CD14-positive monocyte (primary cell): ENCODE results near the gene RAPGEF5. TPM values are rescaled to one million over a fixed set of nuclear protein-coding genes. Genes with fewer than 3 reads are reported as not detected.

ENCODE experiments used
- DNase-seq, 3 donors: peaks; one replicate each; pipeline ENCODE4 v3.0.0-alpha.2; 2011 to 2022
- H2AFZ ChIP-seq: 2 replicates; pipeline ENCODE4 v1.6.0; 2012; ENCODE audit warnings: mild to moderate bottlenecking, low read depth, low read length, inconsistent platforms; ENCODE audit not compliant: insufficient read depth, poor library complexity, severe bottlenecking
- H3K27ac ChIP-seq, 2 donors: 1 replicate in 1 of 2; 2 replicates in 1 of 2; pipeline ENCODE4 v1.5.1; 2012 to 2013; ENCODE audit warnings: low read length in 2 of 2, control low read depth in 1 of 2, inconsistent platforms in 1 of 2, low read depth in 1 of 2, mild to moderate bottlenecking in 1 of 2
- H3K27me3 ChIP-seq, 2 donors: one replicate each; pipeline versions ENCODE4 v1.6.0 to v1.6.1; 2011 to 2013; ENCODE audit warnings: low read length in 2 of 2; ENCODE audit not compliant: control insufficient read depth in 2 of 2, insufficient read depth in 2 of 2
- H3K36me3 ChIP-seq, 2 donors: replicated peaks in 1 of 2; 1 replicate in 1 of 2; 2 replicates in 1 of 2; pipeline versions ENCODE4 v1.5.1 to v1.6.1; 2012 to 2013; ENCODE audit warnings: low read length in 2 of 2, control low read depth in 1 of 2, inconsistent platforms in 1 of 2, mild to moderate bottlenecking in 1 of 2; ENCODE audit not compliant: insufficient read depth in 2 of 2, control insufficient read depth in 1 of 2
- H3K4me1 ChIP-seq, 2 donors: 1 replicate in 1 of 2; 2 replicates in 1 of 2; pipeline versions ENCODE4 v1.5.1 to v1.6.1; 2012 to 2013; ENCODE audit warnings: low read length in 2 of 2, control low read depth in 1 of 2, inconsistent platforms in 1 of 2, mild to moderate bottlenecking in 1 of 2, moderate library complexity in 1 of 2; ENCODE audit not compliant: insufficient read depth in 2 of 2, control insufficient read depth in 1 of 2
- H3K4me2 ChIP-seq: replicated peaks from 2 replicates; pipeline ENCODE3; 2012; ENCODE audit warnings: low read length, moderate library complexity, mild to moderate bottlenecking; ENCODE audit not compliant: poor library complexity, severe bottlenecking; ENCODE audit errors: extremely low read depth
- H3K4me3 ChIP-seq, 3 experiments: fragments of 200-600 bp in 1 of 3; sonication (generic) in 1 of 3; replicated peaks in 1 of 3; 1 replicate in 2 of 3; 2 replicates in 1 of 3; pipeline ENCODE4 v1.5.1; 2011 to 2013; ENCODE audit warnings: low read length in 3 of 3, mild to moderate bottlenecking in 3 of 3, control low read depth in 2 of 3, low read depth in 2 of 3, inconsistent platforms in 1 of 3, moderate library complexity in 1 of 3
- H3K79me2 ChIP-seq: 2 replicates; pipeline ENCODE4 v1.6.0; 2012; ENCODE audit warnings: mild to moderate bottlenecking, control low read depth, inconsistent platforms, low read length, moderate library complexity; ENCODE audit not compliant: insufficient read depth
- H3K9ac ChIP-seq: 2 replicates; pipeline ENCODE4 v1.6.0; 2017; ENCODE audit warnings: low read length, mild to moderate bottlenecking; ENCODE audit not compliant: insufficient read depth, poor library complexity, severe bottlenecking
- H3K9me3 ChIP-seq, 2 donors: replicated peaks in 1 of 2; 1 replicate in 1 of 2; 2 replicates in 1 of 2; pipeline versions ENCODE4 v1.5.1 to v1.6.1; 2012 to 2013; ENCODE audit warnings: low read length in 2 of 2, control low read depth in 1 of 2; ENCODE audit not compliant: control insufficient read depth in 1 of 2, insufficient read depth in 1 of 2
- H4K20me1 ChIP-seq: 2 replicates; pipeline ENCODE4 v1.6.0; 2012; ENCODE audit warnings: mild to moderate bottlenecking, low read length, control low read depth, moderate library complexity; ENCODE audit not compliant: insufficient read depth
- H3K27ac Mint-ChIP-seq, 7 donors: one replicate each; pipeline ENCODE4 v1.8.0; 2020; ENCODE audit warnings: mild to moderate bottlenecking in 7 of 7, mixed read lengths in 7 of 7, moderate library complexity in 6 of 7, inconsistent platforms in 2 of 7
- H3K27me3 Mint-ChIP-seq, 3 donors: one replicate each; pipeline ENCODE4 v1.8.0; 2021 to 2022; ENCODE audit warnings: low read depth in 3 of 3, mild to moderate bottlenecking in 3 of 3, mixed read lengths in 3 of 3, moderate library complexity in 3 of 3, inconsistent platforms in 1 of 3
- H3K36me3 Mint-ChIP-seq, 2 donors: one replicate each; pipeline ENCODE4 v1.8.0; 2020; ENCODE audit warnings: mixed read lengths in 2 of 2, inconsistent platforms in 1 of 2, mild to moderate bottlenecking in 1 of 2
- H3K4me1 Mint-ChIP-seq: one replicate; pipeline ENCODE4 v1.8.0; 2020; ENCODE audit warnings: mild to moderate bottlenecking, mixed read lengths
- H3K4me3 Mint-ChIP-seq, 2 donors: one replicate each; pipeline ENCODE4 v1.8.0; 2020; ENCODE audit warnings: mild to moderate bottlenecking in 2 of 2, mixed read lengths in 2 of 2, moderate library complexity in 1 of 2
- H3K9me3 Mint-ChIP-seq, 7 donors: one replicate each; pipeline ENCODE4 v1.8.0; 2020 to 2022; ENCODE audit warnings: mixed read lengths in 7 of 7, mild to moderate bottlenecking in 6 of 7, moderate library complexity in 6 of 7, inconsistent platforms in 2 of 7
- WGBS: methylation state at CpG from one replicate; pipeline ENCODE4 v1.1.5; 2013; ENCODE audit warnings: missing lambda C conversion rate; ENCODE audit not compliant: insufficient coverage; 5-methylcytosine and 5-hydroxymethylcytosine counted together
- intact Hi-C, 2 donors: fragments of 100-400 bp; cut with micrococcal nuclease; formaldehyde crosslinking; loops; one replicate each; pipeline versions ENCODE4 v1.15.0 to v1.15.1; 2023
- polyA plus RNA-seq, 3 donors: library from polyadenylated mRNA; depleted of rRNA in 1 of 3; unstranded in 2 of 3; stranded (reverse) in 1 of 3; fragments of 300-500 nt in 2 of 3; fragments of >200 nt in 1 of 3; fragmentation: Illumina TruSeq in 2 of 3; gene quantifications; 1 replicate in 2 of 3; 2 replicates in 1 of 3; pipeline ENCODE4 v1.2.3, GENCODE V29; 2012 to 2021
- TF ChIP-seq, protein P1 (sequence below): fragments of 200-600 bp; IDR thresholded peaks from one replicate; pipeline ENCODE4 v1.8.0; 2022; ENCODE audit warnings: antibody characterized with exemption, mild to moderate bottlenecking

RAPGEF5 gene
- polyA plus RNA-seq, 3 donors: not detected

DNA sequence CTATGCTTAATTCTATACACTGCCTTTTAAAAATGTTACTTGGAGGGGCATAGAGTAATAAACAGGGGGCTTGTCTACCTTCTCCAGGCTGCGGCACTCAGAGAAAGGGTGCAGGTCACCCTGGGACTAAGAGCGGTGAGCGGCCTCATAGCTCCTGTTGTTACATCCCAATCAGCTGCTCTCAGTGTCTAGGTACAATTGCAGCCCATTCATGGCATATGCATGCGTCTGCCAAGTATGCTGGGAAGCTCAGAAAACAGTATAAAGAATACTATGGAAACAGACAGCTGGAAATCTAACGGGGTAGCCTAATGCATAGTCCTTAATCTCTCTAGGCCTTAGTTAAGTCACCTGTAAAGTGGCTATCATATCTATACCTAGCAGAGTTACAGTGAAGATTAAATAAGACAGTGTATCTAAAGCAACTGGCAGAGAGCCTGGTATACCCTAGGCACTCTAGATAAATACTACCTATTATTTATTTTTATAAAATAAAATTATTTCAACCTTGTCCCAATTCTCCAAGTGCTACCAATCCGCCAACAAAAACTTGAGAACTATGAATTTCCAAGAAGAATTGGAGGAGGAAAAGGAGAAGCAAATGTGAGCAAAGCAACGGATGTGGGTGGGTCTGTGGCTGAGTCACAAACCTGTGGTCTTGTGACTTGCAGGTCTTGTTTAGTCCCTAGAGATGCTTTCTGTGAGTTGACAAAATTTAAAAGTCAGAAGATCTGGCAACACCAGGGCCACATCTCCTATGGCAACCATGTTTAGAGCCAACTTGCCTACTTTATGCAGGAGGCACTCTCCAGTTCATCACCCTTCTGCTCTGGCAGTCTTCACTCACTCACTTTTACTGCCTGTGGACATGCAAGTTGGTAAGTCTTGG, 183.0 kb downstream of the RAPGEF5 start:
- Histone ChIP-seq H3K36me3 (no peaks in the 10 kb centered on the region), H3K27me3 (no peaks in the 10 kb centered on the region), H3K9ac (no peak overlapping the region), H3K9me3 (no peaks in the 10 kb centered on the region), H3K4me3 (no peak overlapping the region), H3K27ac (no peak overlapping the region), H4K20me1 (no peaks in the 10 kb centered on the region), H3K4me1 (peaks cover 4 to 8% of the 10 kb centered on the region in 2 donors), H2AFZ (no peak overlapping the region), H3K79me2 (no peaks in the 10 kb centered on the region), H3K4me2 (no peak overlapping the region)
- Mint-ChIP-seq H3K36me3 (no peaks in the 10 kb centered on the region), H3K27ac (peak overlapping the region in 3 of 7 donors; percentile 6 to 70 (median 47)), H3K27me3 (peaks cover 0 to 2% (median 0%) of the 10 kb centered on the region in 3 donors), H3K9me3 (peaks cover 0 to 3% (median 0%) of the 10 kb centered on the region in 7 donors), H3K4me3 (no peak overlapping the region), H3K4me1 (peaks cover 10% of the 10 kb centered on the region)
- DNase-seq: peak; percentile 14 to 59 (median 14)
- TF ChIP-seq, protein P1, sequence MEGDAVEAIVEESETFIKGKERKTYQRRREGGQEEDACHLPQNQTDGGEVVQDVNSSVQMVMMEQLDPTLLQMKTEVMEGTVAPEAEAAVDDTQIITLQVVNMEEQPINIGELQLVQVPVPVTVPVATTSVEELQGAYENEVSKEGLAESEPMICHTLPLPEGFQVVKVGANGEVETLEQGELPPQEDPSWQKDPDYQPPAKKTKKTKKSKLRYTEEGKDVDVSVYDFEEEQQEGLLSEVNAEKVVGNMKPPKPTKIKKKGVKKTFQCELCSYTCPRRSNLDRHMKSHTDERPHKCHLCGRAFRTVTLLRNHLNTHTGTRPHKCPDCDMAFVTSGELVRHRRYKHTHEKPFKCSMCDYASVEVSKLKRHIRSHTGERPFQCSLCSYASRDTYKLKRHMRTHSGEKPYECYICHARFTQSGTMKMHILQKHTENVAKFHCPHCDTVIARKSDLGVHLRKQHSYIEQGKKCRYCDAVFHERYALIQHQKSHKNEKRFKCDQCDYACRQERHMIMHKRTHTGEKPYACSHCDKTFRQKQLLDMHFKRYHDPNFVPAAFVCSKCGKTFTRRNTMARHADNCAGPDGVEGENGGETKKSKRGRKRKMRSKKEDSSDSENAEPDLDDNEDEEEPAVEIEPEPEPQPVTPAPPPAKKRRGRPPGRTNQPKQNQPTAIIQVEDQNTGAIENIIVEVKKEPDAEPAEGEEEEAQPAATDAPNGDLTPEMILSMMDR: no peak
- 100% methylated on average over 2 of the region's 7 CpGs for WGBS
- intact Hi-C loops: no loop called here

DNA sequence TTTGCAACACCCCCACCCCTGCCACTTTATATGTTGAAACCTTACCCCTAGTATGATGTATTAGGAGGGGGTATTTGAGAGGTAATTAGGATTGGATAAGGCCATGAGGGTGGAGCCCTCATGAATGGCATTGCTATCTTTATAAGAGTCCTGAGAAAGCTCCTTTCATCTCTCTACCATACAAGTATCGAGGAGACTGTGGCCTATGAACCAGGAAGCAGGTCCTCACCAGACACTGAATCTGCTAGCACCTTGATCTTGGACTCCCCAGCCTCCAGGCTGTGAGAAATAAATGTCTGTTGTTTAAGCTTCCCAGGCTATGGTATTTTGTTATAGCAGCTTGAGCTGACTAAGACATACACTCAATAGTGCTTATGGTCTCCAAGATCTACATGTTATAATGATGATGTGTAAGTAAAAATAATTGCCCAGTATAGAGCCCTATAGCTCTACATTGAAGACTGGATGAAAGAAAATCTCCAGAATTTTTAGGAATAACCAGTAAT, 188.8 kb downstream of the RAPGEF5 start:
- no peaks in the 10 kb centered on the region for H3K4me1 ChIP-seq
- H4K20me1 ChIP-seq: no peaks in the 10 kb centered on the region
- no peak overlapping the region for H2AFZ ChIP-seq
- no peak overlapping the region for H3K27ac Mint-ChIP-seq
- H3K36me3 Mint-ChIP-seq: no peaks in the 10 kb centered on the region
- no CpG with 5 or more reads among the region's 1 CpG for WGBS
- H3K36me3 ChIP-seq: no peaks in the 10 kb centered on the region
- intact Hi-C loops: no loop called here
- H3K79me2 ChIP-seq: no peaks in the 10 kb centered on the region
- H3K9ac ChIP-seq: no peak overlapping the region
- DNase-seq: no peak
- H3K27me3 ChIP-seq: no peaks in the 10 kb centered on the region
- no peaks in the 10 kb centered on the region for H3K9me3 Mint-ChIP-seq
- no peak overlapping the region for H3K4me3 ChIP-seq
- H3K27ac ChIP-seq: no peak overlapping the region
- no peaks in the 10 kb centered on the region for H3K9me3 ChIP-seq
- TF ChIP-seq, protein P1: no peak
- H3K4me1 Mint-ChIP-seq: no peaks in the 10 kb centered on the region
- H3K4me2 ChIP-seq: no peak overlapping the region
- no peak overlapping the region for H3K4me3 Mint-ChIP-seq
- H3K27me3 Mint-ChIP-seq: peaks cover 0 to 2% (median 0%) of the 10 kb centered on the region in 3 donors
